HG03103 (cell line): ENCODE data around the gene SELENBP1.

Experiments
- ATAC-seq: cut with Tn5 transposase; IDR thresholded peaks from one replicate; pipeline ENCODE4 v1.9.1; 2021; ENCODE audit warnings: low read depth; ENCODE audit not compliant: unreplicated experiment

Gene SELENBP1

GRCh38 chr1:151346082-151346768 is 26.3 kb downstream of the SELENBP1 start:
- no peak for ATAC-seq

- no peak for ATAC-seq
These were observed 28.2 kb downstream of the SELENBP1 start for GRCh38 chr1:151344291-151344690.

GRCh38 chr1:151343587-151343986 is 28.9 kb downstream of the SELENBP1 start:
- no peak for ATAC-seq

- no peak for ATAC-seq
These were observed 29.9 kb downstream of the SELENBP1 start for GRCh38 chr1:151342569-151342968.

GRCh38 chr1:151342021-151342420 is 30.5 kb downstream of the SELENBP1 start:
- ATAC-seq: no peak

- no peak for ATAC-seq
These were observed 31.4 kb downstream of the SELENBP1 start for GRCh38 chr1:151340870-151341754.

GRCh38 chr1:151336556-151336955 is 35.9 kb downstream of the SELENBP1 start:
- ATAC-seq: no peak

- ATAC-seq: no peak
These were observed 37.7 kb downstream of the SELENBP1 start for GRCh38 chr1:151334822-151335221.

GRCh38 chr1:151327903-151328674 is 44.4 kb downstream of the SELENBP1 start:
- no peak for ATAC-seq

- no peak for ATAC-seq
These were observed 45.1 kb downstream of the SELENBP1 start, which contains the start of gene PI4KB for GRCh38 chr1:151327223-151327902. TSS of gene PI4KB (minus strand) at chr1:151327416. CDS start at chr1:151316481, 10,935 bp downstream.

- ATAC-seq: no peak
These were observed 45.8 kb downstream of the SELENBP1 start for GRCh38 chr1:151326619-151327222.

GRCh38 chr1:151325646-151326429 is 46.7 kb downstream of the SELENBP1 start:
- no peak for ATAC-seq

GRCh38 chr1:151325231-151325630 is 47.3 kb downstream of the SELENBP1 start:
- no peak for ATAC-seq

GRCh38 chr1:151324390-151324930 is 48.0 kb downstream of the SELENBP1 start:
- ATAC-seq: no peak

GRCh38 chr1:151318975-151319374 is 53.5 kb downstream of the SELENBP1 start:
- no peak for ATAC-seq

- ATAC-seq: no peak
These were observed 56.8 kb downstream of the SELENBP1 start for GRCh38 chr1:151315565-151316235.
